ENCODE results near the gene CNTNAP3.
"Not testable (repeated sequence)": the region's sequence is repeated elsewhere in the genome, so short reads cannot be mapped to it uniquely, and the experiment has no call there.

CNTNAP3 gene

DNA sequence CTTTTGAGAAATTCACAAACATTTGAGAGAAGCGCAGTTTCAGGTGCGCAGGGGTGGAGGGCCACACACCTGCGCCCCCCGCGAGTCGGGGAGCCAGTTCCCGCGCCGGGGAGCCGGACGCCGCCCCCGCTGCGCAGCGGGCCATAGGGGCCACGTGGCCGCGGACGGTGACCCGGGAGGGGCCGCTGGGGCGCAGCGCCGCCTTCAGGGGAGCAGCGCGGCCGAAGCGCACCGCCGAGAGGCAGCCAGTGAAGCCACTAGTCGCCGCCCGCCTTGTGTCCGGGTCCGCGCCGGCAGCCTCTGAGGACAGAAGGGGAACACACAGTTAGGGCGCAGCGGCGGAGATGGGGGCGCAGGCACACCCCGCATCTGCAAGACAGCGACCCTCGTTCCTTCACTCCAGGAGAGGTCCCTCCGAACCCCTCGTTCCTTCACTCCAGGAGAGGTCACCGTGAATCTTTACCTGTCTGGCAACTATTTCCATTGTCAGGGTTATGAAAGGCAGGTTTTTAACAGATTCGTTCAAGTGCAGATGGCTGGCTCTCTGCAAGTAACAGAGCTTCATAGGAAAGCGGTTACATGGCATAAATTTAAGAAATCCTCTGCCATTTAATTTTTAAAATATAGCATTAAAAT is 209.2 kb downstream of the CNTNAP3 start:
- H3K27me3 ChIP-seq (ENCODE audit: control insufficient read depth in 5 of 5, insufficient read depth in 4 of 5, low read length in 5 of 5); H3K27ac ChIP-seq (ENCODE audit: low read depth, low read length); H3K9me3 ChIP-seq (ENCODE audit: control insufficient read depth in 5 of 5, low read length in 5 of 5); H3K36me3 ChIP-seq (ENCODE audit: control insufficient read depth in 5 of 5, insufficient read depth in 5 of 5, low read length in 5 of 5); H3K4me1 ChIP-seq (ENCODE audit: control insufficient read depth in 5 of 5, insufficient read depth in 5 of 5, low read length in 5 of 5); H3K9ac ChIP-seq (ENCODE audit: low read length in 5 of 5); H3K4me3 ChIP-seq (ENCODE audit: low read depth in 1 of 5, low read length in 5 of 5): not testable (repeated sequence)

DNA sequence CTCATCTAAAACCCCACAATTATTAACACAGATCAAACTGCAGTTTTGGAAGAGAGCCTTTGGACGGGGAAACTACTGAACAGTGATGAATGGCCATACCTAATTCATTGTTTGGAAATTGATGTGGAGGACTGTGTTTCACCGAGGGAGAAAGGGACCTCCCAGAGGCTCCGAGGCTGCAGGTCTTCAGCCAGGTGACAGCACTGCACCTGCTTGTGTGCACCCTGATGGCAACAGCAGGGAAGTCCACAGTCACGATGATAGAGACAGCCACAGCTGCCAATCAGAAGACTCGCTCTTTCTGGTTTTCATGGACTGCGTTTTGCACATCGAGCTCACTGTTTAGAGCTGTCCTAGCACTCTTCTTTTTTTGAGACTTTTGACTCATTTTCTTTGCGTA is 214.4 kb downstream of the CNTNAP3 start:
- H3K4me1 ChIP-seq (ENCODE audit: control insufficient read depth in 5 of 5, insufficient read depth in 5 of 5, low read length in 5 of 5); H3K4me3 ChIP-seq (ENCODE audit: low read depth in 1 of 5, low read length in 5 of 5); H3K9ac ChIP-seq (ENCODE audit: low read length in 5 of 5); H3K27me3 ChIP-seq (ENCODE audit: control insufficient read depth in 5 of 5, insufficient read depth in 4 of 5, low read length in 5 of 5); H3K9me3 ChIP-seq (ENCODE audit: control insufficient read depth in 5 of 5, low read length in 5 of 5); H3K36me3 ChIP-seq (ENCODE audit: control insufficient read depth in 5 of 5, insufficient read depth in 5 of 5, low read length in 5 of 5); H3K27ac ChIP-seq (ENCODE audit: low read depth, low read length): not testable (repeated sequence)

GRCh38 chr9:39067683-39068082 is 220.3 kb downstream of the CNTNAP3 start:
- H3K36me3 ChIP-seq (ENCODE audit: control insufficient read depth in 5 of 5, insufficient read depth in 5 of 5, low read length in 5 of 5): not testable (repeated sequence)

DNA sequence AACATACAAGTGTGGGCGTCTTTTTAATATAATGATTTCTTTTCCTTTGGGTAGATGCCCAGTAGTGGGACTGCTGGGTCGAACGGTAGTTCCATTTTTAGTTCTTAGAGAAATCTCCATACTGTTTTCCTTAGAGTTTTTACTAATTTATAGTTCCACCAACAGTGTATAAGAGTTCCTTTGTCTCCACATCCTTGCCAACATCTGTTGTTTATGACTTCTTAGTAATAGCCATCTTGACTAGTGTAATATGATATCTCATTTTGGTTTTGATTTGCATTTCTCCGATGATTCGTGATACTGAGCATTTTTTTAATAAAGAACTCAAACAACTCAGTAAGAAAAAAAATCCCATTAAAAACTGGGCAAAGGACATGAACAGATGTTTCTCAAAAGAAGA is 225.0 kb downstream of the CNTNAP3 start:
- not testable (repeated sequence) for H3K36me3 ChIP-seq (ENCODE audit: control insufficient read depth in 5 of 5, insufficient read depth in 5 of 5, low read length in 5 of 5); H3K9ac ChIP-seq (ENCODE audit: low read length in 5 of 5); H3K27me3 ChIP-seq (ENCODE audit: control insufficient read depth in 5 of 5, insufficient read depth in 4 of 5, low read length in 5 of 5); H3K27ac ChIP-seq (ENCODE audit: low read depth, low read length); H3K4me1 ChIP-seq (ENCODE audit: control insufficient read depth in 5 of 5, insufficient read depth in 5 of 5, low read length in 5 of 5); H3K4me3 ChIP-seq (ENCODE audit: low read depth in 1 of 5, low read length in 5 of 5); H3K9me3 ChIP-seq (ENCODE audit: control insufficient read depth in 5 of 5, low read length in 5 of 5)

More at GRCh38 chr9:39067683-39068082, 220.3 kb downstream of the CNTNAP3 start:
- not testable (repeated sequence) for H3K4me3 ChIP-seq (ENCODE audit: low read depth in 1 of 5, low read length in 5 of 5); H3K4me1 ChIP-seq (ENCODE audit: control insufficient read depth in 5 of 5, insufficient read depth in 5 of 5, low read length in 5 of 5); H3K9ac ChIP-seq (ENCODE audit: low read length in 5 of 5); H3K27me3 ChIP-seq (ENCODE audit: control insufficient read depth in 5 of 5, insufficient read depth in 4 of 5, low read length in 5 of 5); H3K27ac ChIP-seq (ENCODE audit: low read depth, low read length); H3K9me3 ChIP-seq (ENCODE audit: control insufficient read depth in 5 of 5, low read length in 5 of 5)

DNA sequence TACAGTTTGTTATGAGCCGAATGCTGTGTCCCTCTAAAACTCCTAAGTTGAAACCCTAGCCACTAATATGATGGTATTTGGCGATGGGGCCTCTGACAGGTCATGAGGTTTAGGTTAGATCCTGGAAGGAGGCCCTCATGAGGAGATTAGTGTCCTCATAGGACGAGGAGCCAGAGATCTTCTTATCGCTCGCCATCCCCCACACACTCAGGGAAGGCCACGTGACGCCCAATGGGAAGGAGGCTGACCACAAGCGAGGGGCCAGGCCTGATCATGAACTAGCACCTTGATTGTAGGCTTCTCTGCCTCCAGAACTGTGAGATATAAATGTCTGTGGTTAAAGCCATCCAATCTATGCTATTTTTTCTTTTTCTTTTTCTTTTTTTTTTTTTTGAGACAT is 233.5 kb downstream of the CNTNAP3 start:
- not testable (repeated sequence) for H3K9ac ChIP-seq (ENCODE audit: low read length in 5 of 5); H3K27me3 ChIP-seq (ENCODE audit: control insufficient read depth in 5 of 5, insufficient read depth in 4 of 5, low read length in 5 of 5); H3K27ac ChIP-seq (ENCODE audit: low read depth, low read length); H3K36me3 ChIP-seq (ENCODE audit: control insufficient read depth in 5 of 5, insufficient read depth in 5 of 5, low read length in 5 of 5); H3K4me3 ChIP-seq (ENCODE audit: low read depth in 1 of 5, low read length in 5 of 5); H3K4me1 ChIP-seq (ENCODE audit: control insufficient read depth in 5 of 5, insufficient read depth in 5 of 5, low read length in 5 of 5); H3K9me3 ChIP-seq (ENCODE audit: control insufficient read depth in 5 of 5, low read length in 5 of 5)

GRCh38 chr9:39046833-39047232 is 241.1 kb downstream of the CNTNAP3 start:
- not testable (repeated sequence) for H3K36me3 ChIP-seq (ENCODE audit: control insufficient read depth in 5 of 5, insufficient read depth in 5 of 5, low read length in 5 of 5); H3K9ac ChIP-seq (ENCODE audit: low read length in 5 of 5); H3K9me3 ChIP-seq (ENCODE audit: control insufficient read depth in 5 of 5, low read length in 5 of 5); H3K27ac ChIP-seq (ENCODE audit: low read depth, low read length); H3K4me3 ChIP-seq (ENCODE audit: low read depth in 1 of 5, low read length in 5 of 5); H3K27me3 ChIP-seq (ENCODE audit: control insufficient read depth in 5 of 5, insufficient read depth in 4 of 5, low read length in 5 of 5); H3K4me1 ChIP-seq (ENCODE audit: control insufficient read depth in 5 of 5, insufficient read depth in 5 of 5, low read length in 5 of 5)

DNA sequence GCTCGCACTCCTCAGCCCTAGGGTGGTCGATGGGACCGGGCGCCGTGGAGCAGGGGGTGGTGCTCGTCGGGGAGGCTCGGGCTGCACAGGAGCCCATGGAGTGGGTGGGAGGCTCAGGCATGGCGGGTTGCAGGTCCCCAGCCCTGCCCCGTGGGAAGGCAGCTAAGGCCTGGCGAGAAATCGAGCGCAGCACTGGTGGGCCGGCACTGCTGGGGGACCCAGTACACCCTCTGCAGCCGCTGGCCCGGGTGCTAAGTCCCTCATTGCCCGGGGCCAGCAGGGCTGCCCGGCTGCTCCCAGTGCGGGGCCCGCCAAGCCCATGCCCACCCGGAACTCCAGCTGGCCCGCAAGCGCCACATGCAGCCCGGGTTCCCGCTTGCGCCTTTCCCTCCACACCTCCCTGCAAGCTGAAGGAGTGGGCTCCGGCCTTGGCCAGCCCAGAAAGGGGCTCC is 245.6 kb downstream of the CNTNAP3 start:
- H3K4me1 ChIP-seq (ENCODE audit: control insufficient read depth in 5 of 5, insufficient read depth in 5 of 5, low read length in 5 of 5); H3K27me3 ChIP-seq (ENCODE audit: control insufficient read depth in 5 of 5, insufficient read depth in 4 of 5, low read length in 5 of 5); H3K4me3 ChIP-seq (ENCODE audit: low read depth in 1 of 5, low read length in 5 of 5); H3K9me3 ChIP-seq (ENCODE audit: control insufficient read depth in 5 of 5, low read length in 5 of 5); H3K36me3 ChIP-seq (ENCODE audit: control insufficient read depth in 5 of 5, insufficient read depth in 5 of 5, low read length in 5 of 5); H3K9ac ChIP-seq (ENCODE audit: low read length in 5 of 5); H3K27ac ChIP-seq (ENCODE audit: low read depth, low read length): not testable (repeated sequence)

DNA sequence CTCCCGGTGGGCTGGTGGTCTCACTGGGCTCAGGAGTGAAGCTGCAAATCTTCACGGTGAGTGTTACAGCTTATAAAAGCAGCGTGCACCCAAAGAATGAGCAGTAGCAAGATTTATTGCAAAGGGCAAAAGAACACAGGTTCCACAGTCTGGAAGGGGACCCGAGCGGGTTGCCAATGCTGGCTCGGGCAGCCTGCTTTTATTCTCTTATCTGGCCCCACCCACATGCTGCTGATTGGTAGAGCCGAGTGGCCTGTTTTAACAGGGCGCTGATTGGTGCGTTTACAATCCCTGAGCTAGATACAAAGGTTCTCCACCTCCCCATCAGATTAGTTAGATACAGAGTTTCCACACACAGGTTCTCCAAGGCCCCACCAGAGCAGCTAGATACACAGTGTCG is 246.2 kb downstream of the CNTNAP3 start:
- not testable (repeated sequence) for H3K27me3 ChIP-seq (ENCODE audit: control insufficient read depth in 5 of 5, insufficient read depth in 4 of 5, low read length in 5 of 5); H3K4me3 ChIP-seq (ENCODE audit: low read depth in 1 of 5, low read length in 5 of 5); H3K9me3 ChIP-seq (ENCODE audit: control insufficient read depth in 5 of 5, low read length in 5 of 5); H3K9ac ChIP-seq (ENCODE audit: low read length in 5 of 5); H3K36me3 ChIP-seq (ENCODE audit: control insufficient read depth in 5 of 5, insufficient read depth in 5 of 5, low read length in 5 of 5); H3K27ac ChIP-seq (ENCODE audit: low read depth, low read length); H3K4me1 ChIP-seq (ENCODE audit: control insufficient read depth in 5 of 5, insufficient read depth in 5 of 5, low read length in 5 of 5)

GRCh38 chr9:39039148-39039547 is 248.8 kb downstream of the CNTNAP3 start:
- H3K27me3 ChIP-seq (ENCODE audit: control insufficient read depth in 5 of 5, insufficient read depth in 4 of 5, low read length in 5 of 5); H3K4me3 ChIP-seq (ENCODE audit: low read depth in 1 of 5, low read length in 5 of 5); H3K9ac ChIP-seq (ENCODE audit: low read length in 5 of 5); H3K4me1 ChIP-seq (ENCODE audit: control insufficient read depth in 5 of 5, insufficient read depth in 5 of 5, low read length in 5 of 5); H3K27ac ChIP-seq (ENCODE audit: low read depth, low read length); H3K9me3 ChIP-seq (ENCODE audit: control insufficient read depth in 5 of 5, low read length in 5 of 5); H3K36me3 ChIP-seq (ENCODE audit: control insufficient read depth in 5 of 5, insufficient read depth in 5 of 5, low read length in 5 of 5): not testable (repeated sequence)

- not testable (repeated sequence) for H3K27ac ChIP-seq (ENCODE audit: low read depth, low read length); H3K36me3 ChIP-seq (ENCODE audit: control insufficient read depth in 5 of 5, insufficient read depth in 5 of 5, low read length in 5 of 5); H3K9ac ChIP-seq (ENCODE audit: low read length in 5 of 5); H3K9me3 ChIP-seq (ENCODE audit: control insufficient read depth in 5 of 5, low read length in 5 of 5); H3K4me1 ChIP-seq (ENCODE audit: control insufficient read depth in 5 of 5, insufficient read depth in 5 of 5, low read length in 5 of 5); H3K4me3 ChIP-seq (ENCODE audit: low read depth in 1 of 5, low read length in 5 of 5); H3K27me3 ChIP-seq (ENCODE audit: control insufficient read depth in 5 of 5, insufficient read depth in 4 of 5, low read length in 5 of 5)
Observed at GRCh38 chr9:39038221-39038620, 249.7 kb downstream of the CNTNAP3 start.

DNA sequence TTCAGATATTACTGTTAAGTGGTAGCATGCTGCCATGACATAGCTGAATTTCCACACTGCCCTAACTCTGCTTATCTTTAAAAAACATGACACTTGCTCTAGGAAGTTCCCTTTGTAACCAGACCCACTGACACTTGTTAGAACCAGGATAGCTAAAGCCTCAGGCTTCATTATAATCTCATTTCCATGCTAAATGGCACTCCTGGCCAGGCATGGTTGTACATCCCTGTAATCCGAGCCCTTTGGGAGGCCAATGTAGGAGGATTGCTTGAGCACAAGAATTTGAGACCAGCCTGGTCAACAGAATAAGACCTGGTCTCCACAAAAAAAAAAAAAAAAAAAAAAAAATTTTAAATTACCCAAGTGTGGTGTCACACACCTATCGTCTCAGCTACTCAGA is 254.1 kb downstream of the CNTNAP3 start:
- H3K4me3 ChIP-seq (ENCODE audit: low read depth in 1 of 5, low read length in 5 of 5); H3K27me3 ChIP-seq (ENCODE audit: control insufficient read depth in 5 of 5, insufficient read depth in 4 of 5, low read length in 5 of 5); H3K9me3 ChIP-seq (ENCODE audit: control insufficient read depth in 5 of 5, low read length in 5 of 5); H3K36me3 ChIP-seq (ENCODE audit: control insufficient read depth in 5 of 5, insufficient read depth in 5 of 5, low read length in 5 of 5); H3K27ac ChIP-seq (ENCODE audit: low read depth, low read length); H3K4me1 ChIP-seq (ENCODE audit: control insufficient read depth in 5 of 5, insufficient read depth in 5 of 5, low read length in 5 of 5); H3K9ac ChIP-seq (ENCODE audit: low read length in 5 of 5): not testable (repeated sequence)

Data from subcutaneous abdominal adipose tissue (tissue), 5 donors.